HepG2 (cell line): ENCODE measurements around the gene FLRT2. TPM values are rescaled to one million over a fixed set of nuclear protein-coding genes. Genes with fewer than 3 reads are reported as not detected.

ENCODE experiments used
- ATAC-seq: fragments of 200-7000 bp; cut with Tn5 transposase; 3 replicates; pipeline ENCODE4 v1.9.1; 2020; ENCODE audit warnings: mild to moderate bottlenecking, moderate library complexity
- BruUV-seq: library from RNA; stranded (reverse); fragments of 400-500 nt; replicated peaks from 2 replicates; lab custom pipeline; 2021; lab: Mats Ljungman, UMichigan
- CTCF ChIA-PET: fragments of 300-600 bp; formaldehyde crosslinking; extraction: SDS; loops from one replicate; lab custom pipeline; 2021; ENCODE audit warnings: low total read pairs, inconsistent platforms, low intra/inter-chr PET ratio; lab: Yijun Ruan, JAX
- POLR2A ChIA-PET: fragments of 350-600 bp; sonication (Branson Sonifier 250); formaldehyde crosslinking; loops from one replicate; lab custom pipeline; 2020; ENCODE audit warnings: antibody characterized with exemption, inconsistent platforms; lab: Yijun Ruan, JAX
- DNase-seq: peaks from one replicate; pipeline ENCODE4 v3.0.0-alpha.2; 2015; ENCODE audit warnings: low spot score
- FAIRE-seq: peaks from 3 replicates; lab custom pipeline; 2011; peaks lifted over from hg19 to GRCh38; lab: Jason Lieb, UNC
- H2AFZ ChIP-seq: one replicate; pipeline ENCODE4 v1.6.1; 2011; ENCODE audit warnings: low read length, inconsistent platforms
- H3K27ac ChIP-seq: fragments of 300-600 bp; 3 replicates; pipeline ENCODE4 v1.8.0; 2011; ENCODE audit warnings: mixed run types, mild to moderate bottlenecking, mixed read lengths, low read length, inconsistent platforms; ENCODE audit not compliant: insufficient read depth; ENCODE audit errors: extremely low read length
- H3K27me3 ChIP-seq, 2 experiments: fragments of 200-600 bp in 1 of 2; 2 replicates in 1 of 2; 3 replicates in 1 of 2; pipeline versions ENCODE4 v1.6.0 to v1.8.0; 2011; ENCODE audit warnings: low read length in 2 of 2, mild to moderate bottlenecking in 2 of 2, moderate library complexity in 2 of 2, inconsistent platforms in 1 of 2; ENCODE audit not compliant: insufficient read depth in 2 of 2, control insufficient read depth in 1 of 2
- H3K36me3 ChIP-seq, 2 experiments: fragments of 200-600 bp in 1 of 2; replicated peaks in 1 of 2; 2 replicates in 1 of 2; 3 replicates in 1 of 2; pipeline versions ENCODE4 v1.5.1 to v1.8.0; 2011; ENCODE audit warnings: low read length in 2 of 2, inconsistent platforms in 1 of 2; ENCODE audit not compliant: insufficient read depth in 2 of 2, control insufficient read depth in 1 of 2
- H3K4me1 ChIP-seq: 2 replicates; pipeline ENCODE4 v1.5.1; 2012; ENCODE audit warnings: low read length, inconsistent platforms; ENCODE audit not compliant: insufficient read depth
- H3K4me2 ChIP-seq: 2 replicates; pipeline ENCODE4 v1.6.0; 2011; ENCODE audit warnings: low read depth, low read length, inconsistent platforms
- H3K4me3 ChIP-seq, 3 experiments: fragments of 200-600 bp in 1 of 3; sonication (generic), shearing (Covaris generic) in 1 of 3; replicated peaks in 1 of 3; 2 replicates each; pipeline ENCODE4 v1.5.1; 2011 to 2016; ENCODE audit warnings: low read length in 3 of 3, inconsistent platforms in 2 of 3, low read depth in 2 of 3, mild to moderate bottlenecking in 2 of 3, control low read depth in 1 of 3, mixed read lengths in 1 of 3; ENCODE audit not compliant: insufficient read depth in 1 of 3
- H3K79me2 ChIP-seq: one replicate; pipeline ENCODE4 v1.6.1; 2011; ENCODE audit warnings: low read length, inconsistent platforms; ENCODE audit not compliant: insufficient read depth
- H3K9ac ChIP-seq: 2 replicates; pipeline ENCODE4 v1.6.0; 2011; ENCODE audit warnings: mild to moderate bottlenecking, low read depth, low read length, inconsistent platforms; ENCODE audit not compliant: insufficient read depth
- H3K9me3 ChIP-seq: 2 replicates; pipeline ENCODE4 v1.5.1; 2012; ENCODE audit warnings: mild to moderate bottlenecking, low read length
- H4K20me1 ChIP-seq: 2 replicates; pipeline ENCODE4 v1.6.0; 2011; ENCODE audit warnings: inconsistent platforms, mild to moderate bottlenecking, low read length, moderate library complexity; ENCODE audit not compliant: insufficient read depth
- CHCHD3 ChIP-seq: sonication (generic); formaldehyde crosslinking; IDR thresholded peaks from 2 replicates; pipeline ENCODE4 v1.8.0; 2022; ENCODE audit warnings: mild to moderate bottlenecking, missing genetic modification reagents, moderate library complexity
- MTA1 ChIP-seq: sonication (generic); formaldehyde crosslinking; IDR thresholded peaks from 2 replicates; pipeline ENCODE4 v1.4.0; 2020; ENCODE audit warnings: missing genetic modification reagents, mild to moderate bottlenecking, borderline replicate concordance
- MYNN ChIP-seq: sonication (generic); formaldehyde crosslinking; IDR thresholded peaks from 2 replicates; pipeline ENCODE4 v1.4.0; 2020; ENCODE audit warnings: mild to moderate bottlenecking, low read depth, missing genetic modification reagents
- NFE2L2 ChIP-seq: fragments of 150-350 bp; IDR thresholded peaks from 2 replicates; pipeline ENCODE4 v1.6.1; 2014; ENCODE audit warnings: low read length
- TCF12 ChIP-seq, 2 experiments: fragments of 450-650 bp in 1 of 2; sonication (generic) in 1 of 2; formaldehyde crosslinking in 1 of 2; IDR thresholded peaks; 2 replicates each; pipeline versions ENCODE4 v1.6.1 to v1.8.0; 2017 to 2022; ENCODE audit warnings: antibody characterized with exemption in 1 of 2, mild to moderate bottlenecking in 1 of 2, missing genetic modification reagents in 1 of 2, moderate library complexity in 1 of 2
- ZBTB46 ChIP-seq: sonication (generic); formaldehyde crosslinking; IDR thresholded peaks from 2 replicates; pipeline ENCODE4 v1.4.0; 2020; ENCODE audit warnings: mild to moderate bottlenecking, missing genetic modification reagents, borderline replicate concordance
- ZKSCAN8 ChIP-seq: IDR thresholded peaks from 2 replicates; pipeline ENCODE4 v1.6.1; 2016; ENCODE audit warnings: borderline replicate concordance, missing genetic modification reagents, missing compliant biosample characterization
- ZNF207 ChIP-seq: fragments of 450-650 bp; IDR thresholded peaks from 2 replicates; pipeline ENCODE4 v1.6.1; 2016; ENCODE audit warnings: antibody characterized with exemption, borderline replicate concordance
- WGBS: methylation state at CpG from one replicate; pipeline ENCODE4 v1.1.6; 2017; ENCODE audit warnings: low lambda C conversion rate; 5-methylcytosine and 5-hydroxymethylcytosine counted together
- in situ Hi-C: cut with HindIII; loops from 2 replicates; pipeline ENCODE4 v1.10.0; 2017; ENCODE audit warnings: low pct_unique_long_range_greater_than_20kb; ENCODE audit not compliant: extremely low pct_ligation_motif_present
- intact Hi-C: fragments of 100-400 bp; cut with micrococcal nuclease; formaldehyde crosslinking; loops from one replicate; pipeline ENCODE4 v1.10.0; 2022; ENCODE audit not compliant: unreplicated experiment
- polyA plus RNA-seq, 8 experiments: library from polyadenylated mRNA; depleted of rRNA in 3 of 8; stranded (reverse) in 7 of 8; unstranded in 1 of 8; fragments of >200 nt; fragmentation: Illumina TruSeq in 4 of 8; extraction: Trizol in 4 of 8; gene quantifications; 2 replicates each; pipeline versions ENCODE4 v1.2.1 to v1.2.3, GENCODE V29; 2011 to 2016; ENCODE audit warnings: low read depth in 4 of 8, missing spikeins in 1 of 8, mixed read lengths in 1 of 8; ENCODE audit not compliant: insufficient read depth in 1 of 8
- total RNA-seq, 5 experiments: library from RNA; depleted of rRNA; stranded (reverse); fragments of >200 nt; fragmentation: Illumina TruSeq; extraction: Trizol; gene quantifications; 2 replicates each; pipeline ENCODE4 v1.2.3, GENCODE V29; 2016; ENCODE audit warnings: low read depth in 1 of 5
- TF ChIP-seq, protein P1 (sequence below): sonication (generic); formaldehyde crosslinking; IDR thresholded peaks from 2 replicates; pipeline ENCODE4 v1.5.1; 2020; ENCODE audit warnings: missing genetic modification reagents, mild to moderate bottlenecking, borderline replicate concordance

Gene FLRT2
- total and polyA plus RNA-seq, 2 of the 13 experiments (the other 11 are each of a cell fraction or from before 2014, with no cell fraction given), result not detected

- H3K4me2 ChIP-seq, result no peak overlapping the region
- WGBS, result 0% methylated on average over 2 of the region's 2 CpGs
- H3K4me1 ChIP-seq, result no peaks in the 10 kb centered on the region
- no peaks in the 10 kb centered on the region for H3K27me3 ChIP-seq
- H3K4me3 ChIP-seq, result no peak overlapping the region
- intact Hi-C loops, result no loop called here
- H3K9me3 ChIP-seq, result peaks cover 9% of the 10 kb centered on the region; the same call in 1 of the 2 replicates
- ATAC-seq (no peak), DNase-seq (no peak), FAIRE-seq (no peak)
- BruUV-seq, result no TSS peak
- in situ Hi-C loops, result no loop called here
- ChIA-PET POLR2A (no interaction called here), CTCF (no interaction called here)
- no peak overlapping the region for H2AFZ ChIP-seq
- H3K9ac ChIP-seq, result no peak overlapping the region
- no peak overlapping the region for H3K27ac ChIP-seq
- H4K20me1 ChIP-seq, result no peaks in the 10 kb centered on the region
- H3K36me3 ChIP-seq, result no peaks in the 10 kb centered on the region
- H3K79me2 ChIP-seq, result no peaks in the 10 kb centered on the region
- TF ChIP-seq TCF12 (IDR thresholded peaks at IDR 0.05) (no peak), TCF12 (CRISPR knock-in tag; IDR thresholded peaks at IDR 0.05) (no peak), ZKSCAN8 (CRISPR knock-in tag) (no peak), ZNF207 (no peak), CHCHD3 (no peak), NFE2L2 (no peak), MTA1 (no peak), ZBTB46 (CRISPR knock-in tag) (no peak), MYNN (CRISPR knock-in tag) (no peak)
- TF ChIP-seq, protein P1, sequence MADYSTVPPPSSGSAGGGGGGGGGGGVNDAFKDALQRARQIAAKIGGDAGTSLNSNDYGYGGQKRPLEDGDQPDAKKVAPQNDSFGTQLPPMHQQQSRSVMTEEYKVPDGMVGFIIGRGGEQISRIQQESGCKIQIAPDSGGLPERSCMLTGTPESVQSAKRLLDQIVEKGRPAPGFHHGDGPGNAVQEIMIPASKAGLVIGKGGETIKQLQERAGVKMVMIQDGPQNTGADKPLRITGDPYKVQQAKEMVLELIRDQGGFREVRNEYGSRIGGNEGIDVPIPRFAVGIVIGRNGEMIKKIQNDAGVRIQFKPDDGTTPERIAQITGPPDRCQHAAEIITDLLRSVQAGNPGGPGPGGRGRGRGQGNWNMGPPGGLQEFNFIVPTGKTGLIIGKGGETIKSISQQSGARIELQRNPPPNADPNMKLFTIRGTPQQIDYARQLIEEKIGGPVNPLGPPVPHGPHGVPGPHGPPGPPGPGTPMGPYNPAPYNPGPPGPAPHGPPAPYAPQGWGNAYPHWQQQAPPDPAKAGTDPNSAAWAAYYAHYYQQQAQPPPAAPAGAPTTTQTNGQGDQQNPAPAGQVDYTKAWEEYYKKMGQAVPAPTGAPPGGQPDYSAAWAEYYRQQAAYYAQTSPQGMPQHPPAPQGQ (CRISPR knock-in tag), result no peak
Observed at GRCh38 chr14:85578930-85579329, 49.0 kb downstream of the FLRT2 start.
